HL-60 (cell line): Measurements from ENCODE around the gene ENDOD1.

Experiments
- CTCF ChIP-seq: IDR thresholded peaks from one replicate; pipeline ENCODE4 v1.5.1; 2011; ENCODE audit warnings: low read length, control low read depth, inconsistent platforms; ENCODE audit not compliant: insufficient read depth
- POLR2AphosphoS5 ChIP-seq: IDR thresholded peaks from 2 replicates; pipeline ENCODE4 v1.6.1; 2012; ENCODE audit warnings: low read depth
- REST ChIP-seq: IDR thresholded peaks from 2 replicates; pipeline ENCODE4 v1.6.1; 2012; ENCODE audit warnings: low read depth; ENCODE audit not compliant: insufficient replicate concordance
- SPI1 ChIP-seq: IDR thresholded peaks from 2 replicates; pipeline ENCODE4 v1.6.1; 2012; ENCODE audit warnings: low read depth, mild to moderate bottlenecking, borderline replicate concordance

- TF ChIP-seq CTCF (no peak), POLR2AphosphoS5 (no peak), REST (no peak), SPI1 (no peak)
Measured at GRCh38 chr11:95072948-95073347, 16.7 kb upstream of the ENDOD1 start.
